GM12892 (cell line): ENCODE data around the gene TSSC4.

Experiments
- POLR2A ChIP-seq: IDR thresholded peaks from 2 replicates; pipeline ENCODE4 v1.6.1; 2011; ENCODE audit warnings: low read depth, low read length, control low read depth
- POLR2AphosphoS5 ChIP-seq: IDR thresholded peaks from 2 replicates; pipeline ENCODE4 v1.6.1; 2011; ENCODE audit warnings: low read depth, low read length, control low read depth
- TAF1 ChIP-seq: IDR thresholded peaks from 2 replicates; pipeline ENCODE4 v1.6.1; 2011; ENCODE audit warnings: low read depth, mild to moderate bottlenecking, control low read depth, low read length, borderline replicate concordance

GRCh38 chr11:2400069-2400761 is at the start of gene TSSC4:
- peak; percentile 90 for TF ChIP-seq POLR2A
- peak; percentile 78 for TF ChIP-seq TAF1
- TF ChIP-seq POLR2AphosphoS5 = peak; percentile 90
